Tibial artery (tissue), 4 donors: ENCODE measurements around the gene ZCCHC14.
A peak's percentile ranks its signal among the peaks of the same experiment; 100 is the strongest.

ENCODE experiments used
- DNase-seq, 2 donors: peaks; one replicate each; pipeline ENCODE4 v3.0.0-alpha.2; 2019
- H3K27ac ChIP-seq, 2 donors: fragments of 200-600 bp; sonication (generic) in 1 of 2; 1 replicate in 1 of 2; 2 replicates in 1 of 2; pipeline ENCODE4 v1.5.1; 2018 to 2019; ENCODE audit warnings: mild to moderate bottlenecking in 1 of 2
- H3K27me3 ChIP-seq, 2 donors: fragments of 200-600 bp; sonication (generic) in 1 of 2; one replicate each; pipeline versions ENCODE4 v1.5.1 to v1.6.0; 2016 to 2019
- H3K36me3 ChIP-seq, 3 donors: fragments of 200-600 bp; sonication (generic) in 2 of 3; one replicate each; pipeline ENCODE4 v1.5.1; 2016 to 2019; ENCODE audit warnings: mild to moderate bottlenecking in 2 of 3
- H3K4me1 ChIP-seq, 4 donors: fragments of 200-600 bp; sonication (generic) in 2 of 4; 1 replicate in 3 of 4; 2 replicates in 1 of 4; pipeline ENCODE4 v1.5.1; 2016 to 2019
- H3K4me3 ChIP-seq, 2 donors: fragments of 200-600 bp; sonication (generic) in 1 of 2; 1 replicate in 1 of 2; 2 replicates in 1 of 2; pipeline ENCODE4 v1.5.1; 2018 to 2019; ENCODE audit warnings: mild to moderate bottlenecking in 2 of 2
- H3K9me3 ChIP-seq, 3 donors: fragments of 200-600 bp; sonication (generic) in 1 of 3; one replicate each; pipeline ENCODE4 v1.5.1; 2016 to 2019
- intact Hi-C: fragments of 100-400 bp; cut with DNase I; formaldehyde crosslinking; loops from one replicate; pipeline ENCODE4 v1.15.0; 2023; ENCODE audit warnings: low total_unique reads
- TF ChIP-seq, protein P1 (sequence below), 2 experiments: fragments of 200-600 bp in 1 of 2; fragments of 450-650 bp in 1 of 2; IDR thresholded peaks; one replicate each; pipeline ENCODE4 v1.5.1; 2017 to 2019; ENCODE audit warnings: antibody characterized with exemption in 2 of 2, mild to moderate bottlenecking in 1 of 2, moderate library complexity in 1 of 2

ZCCHC14 gene

DNA sequence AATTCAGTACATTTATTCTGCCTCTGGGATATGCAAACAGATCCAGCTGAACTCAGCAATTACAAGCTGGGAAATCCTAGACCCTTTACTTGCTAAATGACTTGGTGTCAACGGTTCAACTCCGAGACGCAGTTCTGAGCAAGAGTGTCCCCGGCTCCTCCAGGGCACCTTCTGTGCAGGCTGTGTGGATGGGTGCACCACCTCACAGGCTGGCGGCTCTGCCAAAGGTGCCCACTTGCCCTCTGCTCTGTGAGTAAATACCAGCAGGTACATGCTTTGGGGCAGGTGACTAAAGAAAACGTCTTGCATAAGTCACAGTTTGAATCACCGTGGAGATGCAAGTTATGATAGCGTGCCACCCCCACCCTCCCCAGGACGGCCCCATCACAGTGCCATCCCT is 77.4 kb downstream of the ZCCHC14 start:
- TF ChIP-seq, protein P1, sequence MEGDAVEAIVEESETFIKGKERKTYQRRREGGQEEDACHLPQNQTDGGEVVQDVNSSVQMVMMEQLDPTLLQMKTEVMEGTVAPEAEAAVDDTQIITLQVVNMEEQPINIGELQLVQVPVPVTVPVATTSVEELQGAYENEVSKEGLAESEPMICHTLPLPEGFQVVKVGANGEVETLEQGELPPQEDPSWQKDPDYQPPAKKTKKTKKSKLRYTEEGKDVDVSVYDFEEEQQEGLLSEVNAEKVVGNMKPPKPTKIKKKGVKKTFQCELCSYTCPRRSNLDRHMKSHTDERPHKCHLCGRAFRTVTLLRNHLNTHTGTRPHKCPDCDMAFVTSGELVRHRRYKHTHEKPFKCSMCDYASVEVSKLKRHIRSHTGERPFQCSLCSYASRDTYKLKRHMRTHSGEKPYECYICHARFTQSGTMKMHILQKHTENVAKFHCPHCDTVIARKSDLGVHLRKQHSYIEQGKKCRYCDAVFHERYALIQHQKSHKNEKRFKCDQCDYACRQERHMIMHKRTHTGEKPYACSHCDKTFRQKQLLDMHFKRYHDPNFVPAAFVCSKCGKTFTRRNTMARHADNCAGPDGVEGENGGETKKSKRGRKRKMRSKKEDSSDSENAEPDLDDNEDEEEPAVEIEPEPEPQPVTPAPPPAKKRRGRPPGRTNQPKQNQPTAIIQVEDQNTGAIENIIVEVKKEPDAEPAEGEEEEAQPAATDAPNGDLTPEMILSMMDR (IDR thresholded peaks at IDR 0.05) = no peak
- Histone ChIP-seq H3K9me3 (no peaks in the 10 kb centered on the region), H3K27me3 (no peaks in the 10 kb centered on the region), H3K27ac (no peak overlapping the region), H3K4me1 (no peaks in the 10 kb centered on the region), H3K36me3 (peaks cover 70 to 99% (median 94%) of the 10 kb centered on the region in 3 donors), H3K4me3 (no peak overlapping the region)
- DNase-seq = peak in 1 of 2 donors; percentile 48
- intact Hi-C loops = loop anchor here (5.0 kb wide), 1 partner anchor 222 kb away; no protein-coding TSS in a partner anchor

DNA sequence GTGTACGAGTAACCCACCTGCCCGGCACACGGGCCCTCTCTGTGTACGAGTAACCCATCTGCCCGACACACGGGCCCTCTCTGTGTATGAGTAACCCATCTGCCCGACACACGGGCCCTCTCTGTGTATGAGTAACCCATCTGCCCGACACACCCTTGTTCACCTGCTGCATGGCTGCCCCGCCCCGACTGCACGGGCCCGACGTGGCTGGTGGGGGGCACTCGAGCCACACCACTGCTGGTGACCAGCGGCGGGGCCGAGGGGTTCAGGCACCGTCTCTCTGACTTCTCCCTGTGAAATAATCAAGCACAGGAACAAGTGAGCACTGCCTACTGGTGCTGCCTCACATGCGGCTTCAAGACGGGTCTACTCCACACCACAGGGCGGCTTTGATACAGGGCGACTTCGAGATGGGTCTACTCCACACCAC is 78.6 kb downstream of the ZCCHC14 start:
- Histone ChIP-seq H3K9me3 (no peaks in the 10 kb centered on the region), H3K36me3 (peaks cover 73 to 100% (median 97%) of the 10 kb centered on the region in 3 donors), H3K4me3 (no peak overlapping the region), H3K4me1 (no peaks in the 10 kb centered on the region), H3K27ac (no peak overlapping the region), H3K27me3 (no peaks in the 10 kb centered on the region)
- TF ChIP-seq, protein P1 (IDR thresholded peaks at IDR 0.05) = no peak
- DNase-seq = peak in 1 of 2 donors; percentile 62
- intact Hi-C loops = no loop called here

DNA sequence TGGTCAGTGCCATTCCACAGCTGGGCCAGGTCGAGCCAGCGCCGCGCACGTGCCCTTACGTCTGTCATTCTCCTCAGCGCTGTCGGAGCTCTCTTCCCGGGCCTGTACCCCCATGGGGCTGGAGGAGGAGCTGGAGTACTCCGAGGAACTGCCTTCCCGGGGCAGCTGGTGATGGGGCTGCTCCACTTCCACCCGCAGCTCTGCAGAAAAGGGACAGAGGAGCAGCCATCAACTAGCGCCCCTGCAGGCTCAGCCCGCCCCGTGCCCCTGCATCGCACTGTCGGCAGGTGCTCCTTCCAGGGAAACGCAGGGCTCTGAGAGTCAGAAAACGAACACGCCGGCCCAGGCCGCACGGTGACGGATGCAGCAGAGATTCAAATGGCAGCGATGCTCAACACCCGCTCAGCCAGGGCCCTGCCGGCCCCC is 79.8 kb downstream of the ZCCHC14 start:
- intact Hi-C loops = no loop called here
- TF ChIP-seq, protein P1 (IDR thresholded peaks at IDR 0.05) = no peak
- Histone ChIP-seq H3K36me3 (peaks cover 70 to 95% (median 93%) of the 10 kb centered on the region in 3 donors), H3K27ac (no peak overlapping the region), H3K4me3 (no peak overlapping the region), H3K9me3 (no peaks in the 10 kb centered on the region), H3K27me3 (no peaks in the 10 kb centered on the region), H3K4me1 (no peaks in the 10 kb centered on the region)
- DNase-seq = peak in 1 of 2 donors; percentile 64

DNA sequence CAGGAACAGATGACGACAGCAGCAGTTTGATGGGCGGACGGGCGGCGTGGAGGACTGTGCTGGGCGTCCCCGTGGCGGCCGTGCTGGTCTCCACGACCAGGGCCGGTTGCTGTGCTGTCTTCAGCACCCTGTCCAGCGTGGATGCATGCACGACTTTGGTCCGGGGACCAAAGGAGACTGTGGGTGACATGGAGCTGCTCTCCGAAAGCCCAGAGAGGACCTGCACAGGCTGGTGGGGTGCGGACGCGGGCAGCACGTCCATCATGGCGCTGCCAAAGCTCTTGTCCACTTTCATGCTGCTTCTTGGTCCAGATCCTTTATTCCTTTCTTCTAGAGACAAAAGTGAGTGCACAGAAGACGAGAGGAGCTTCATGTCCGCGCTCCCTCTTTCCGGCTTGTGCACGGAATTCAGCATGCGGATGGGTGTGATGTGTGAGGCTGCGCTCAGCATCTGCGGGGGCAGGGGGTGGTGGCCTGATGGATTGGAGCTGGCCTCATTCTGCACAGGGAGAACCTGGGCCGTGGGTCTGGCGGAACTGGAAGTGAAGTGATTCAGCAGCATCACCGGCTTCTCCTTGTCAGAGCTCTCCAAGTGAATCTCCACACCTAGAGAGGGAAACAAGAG is 80.3 kb downstream of the ZCCHC14 start:
- intact Hi-C loops = no loop called here
- TF ChIP-seq, protein P1 (IDR thresholded peaks at IDR 0.05) = no peak
- DNase-seq = peak in 1 of 2 donors; percentile 45
- peaks cover 72 to 95% (median 93%) of the 10 kb centered on the region in 3 donors for H3K36me3 ChIP-seq
- no peaks in the 10 kb centered on the region for H3K9me3 ChIP-seq
- no peak overlapping the region for H3K4me3 ChIP-seq
- no peaks in the 10 kb centered on the region for H3K4me1 ChIP-seq
- no peaks in the 10 kb centered on the region for H3K27me3 ChIP-seq
- H3K27ac ChIP-seq = no peak overlapping the region

DNA sequence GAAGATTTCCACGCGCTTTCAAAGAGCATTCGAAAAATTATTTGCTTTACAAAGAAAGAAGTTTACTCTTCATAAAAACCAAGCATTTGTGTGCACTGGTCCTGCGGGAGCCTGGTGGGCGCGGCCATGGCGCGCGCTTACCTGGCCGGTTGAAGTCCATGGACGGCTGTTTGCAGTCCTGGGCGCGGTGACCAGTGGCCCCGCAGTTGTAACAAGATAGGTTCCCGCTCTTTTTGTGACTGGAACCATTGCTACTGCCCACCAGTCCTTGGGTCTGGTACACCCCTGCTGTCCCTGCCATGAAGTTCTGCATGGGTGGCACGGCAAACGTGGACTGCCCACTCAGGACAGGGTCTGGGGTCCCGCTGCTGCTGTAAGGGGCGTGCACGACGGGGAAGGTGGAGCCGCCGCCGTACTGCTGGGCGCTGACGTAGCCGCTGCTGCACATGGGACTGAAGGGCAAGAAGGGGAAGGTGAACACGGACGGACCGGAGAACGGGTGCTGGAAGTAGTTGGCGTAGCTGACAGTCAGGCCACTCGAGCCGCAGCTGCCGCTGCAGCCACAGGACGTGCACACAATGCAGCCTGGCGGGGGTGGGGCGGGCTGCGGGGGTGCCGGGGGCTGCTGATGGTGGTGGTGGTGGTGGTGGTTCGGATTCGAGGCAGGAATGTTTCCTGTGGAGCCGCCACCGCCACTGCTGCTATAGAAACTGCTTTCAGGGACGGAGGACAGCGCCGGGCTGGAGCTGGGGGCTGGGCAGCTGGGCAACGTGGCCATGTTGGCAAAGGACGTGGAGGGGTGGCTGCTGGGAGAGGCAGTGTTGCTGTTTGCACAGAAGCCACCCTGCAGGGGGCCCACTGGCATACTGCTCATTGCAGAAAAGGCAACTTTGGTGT is 81.2 kb downstream of the ZCCHC14 start:
- DNase-seq = peak in 1 of 2 donors; percentile 61
- Histone ChIP-seq H3K4me3 (no peak overlapping the region), H3K36me3 (peaks cover 72 to 95% (median 94%) of the 10 kb centered on the region in 3 donors), H3K4me1 (no peaks in the 10 kb centered on the region), H3K27me3 (no peaks in the 10 kb centered on the region), H3K27ac (no peak overlapping the region), H3K9me3 (no peaks in the 10 kb centered on the region)
- TF ChIP-seq, protein P1 (IDR thresholded peaks at IDR 0.05) = no peak
- intact Hi-C loops = no loop called here
